ENCODE results near the gene ELFN2.

- TF ChIP-seq ELK1 (IDR thresholded peaks at IDR 0.05; ENCODE audit: low read depth, low read length) = no peak
- no peak for TF ChIP-seq CTCF (IDR thresholded peaks at IDR 0.05)
Measured at GRCh38 chr22:37442537-37442936, 15.3 kb upstream of the ELFN2 start.

Measured in A549 (cell line).